SK-N-SH (cell line): ENCODE results near the gene CD300E.

Source experiments
- MXI1 ChIP-seq: IDR thresholded peaks from 2 replicates; pipeline ENCODE4 v1.6.1; 2012; ENCODE audit warnings: mild to moderate bottlenecking, low read depth, low read length, improper control_type of control experiment
- RAD21 ChIP-seq: IDR thresholded peaks from 2 replicates; pipeline ENCODE4 v1.6.1; 2012; ENCODE audit warnings: mild to moderate bottlenecking, low read length
- RFX5 ChIP-seq: IDR thresholded peaks from 2 replicates; pipeline ENCODE4 v1.6.1; 2012; ENCODE audit warnings: mild to moderate bottlenecking, improper control_type of control experiment, low read length
- SIN3A ChIP-seq: IDR thresholded peaks from 2 replicates; pipeline ENCODE4 v1.6.1; 2012; ENCODE audit warnings: low read depth, mild to moderate bottlenecking, low read length, moderate library complexity, borderline replicate concordance
- TF ChIP-seq, protein P1 (sequence below): fragments of 200-600 bp; sonication (generic); IDR thresholded peaks from 2 replicates; pipeline ENCODE4 v1.6.1; 2017; ENCODE audit warnings: antibody characterized with exemption, mild to moderate bottlenecking, moderate library complexity
- TF ChIP-seq, protein P2 (sequence below): fragments of 150-350 bp; IDR thresholded peaks from 2 replicates; pipeline ENCODE4 v1.6.1; 2017; ENCODE audit warnings: antibody characterized with exemption, low read length, low read depth, borderline replicate concordance
- TF ChIP-seq, protein P3 (sequence below): fragments of 150-350 bp; IDR thresholded peaks from 2 replicates; pipeline ENCODE4 v1.6.1; 2016; ENCODE audit warnings: mild to moderate bottlenecking, low read depth, low read length

DNA sequence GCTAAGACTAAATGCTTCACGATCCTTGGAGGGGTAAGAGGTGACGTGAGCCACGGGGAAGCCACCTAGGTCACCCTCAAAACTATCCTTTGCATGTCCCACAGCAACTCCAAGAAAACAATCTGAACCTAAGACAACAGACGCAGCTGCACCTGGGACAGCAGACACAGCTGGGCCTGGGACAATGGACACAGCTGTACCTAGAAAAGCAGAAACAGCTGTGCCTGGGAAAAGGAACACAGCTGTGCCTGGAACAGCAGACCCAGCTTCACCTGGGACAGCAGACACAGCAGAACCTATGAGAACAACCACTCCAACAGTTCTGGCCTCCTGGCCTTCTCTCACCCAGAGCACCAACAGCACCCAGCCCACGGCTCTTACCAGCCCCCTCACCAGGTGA, 19.8 kb downstream of the CD300E start:
- TF ChIP-seq, protein P1, sequence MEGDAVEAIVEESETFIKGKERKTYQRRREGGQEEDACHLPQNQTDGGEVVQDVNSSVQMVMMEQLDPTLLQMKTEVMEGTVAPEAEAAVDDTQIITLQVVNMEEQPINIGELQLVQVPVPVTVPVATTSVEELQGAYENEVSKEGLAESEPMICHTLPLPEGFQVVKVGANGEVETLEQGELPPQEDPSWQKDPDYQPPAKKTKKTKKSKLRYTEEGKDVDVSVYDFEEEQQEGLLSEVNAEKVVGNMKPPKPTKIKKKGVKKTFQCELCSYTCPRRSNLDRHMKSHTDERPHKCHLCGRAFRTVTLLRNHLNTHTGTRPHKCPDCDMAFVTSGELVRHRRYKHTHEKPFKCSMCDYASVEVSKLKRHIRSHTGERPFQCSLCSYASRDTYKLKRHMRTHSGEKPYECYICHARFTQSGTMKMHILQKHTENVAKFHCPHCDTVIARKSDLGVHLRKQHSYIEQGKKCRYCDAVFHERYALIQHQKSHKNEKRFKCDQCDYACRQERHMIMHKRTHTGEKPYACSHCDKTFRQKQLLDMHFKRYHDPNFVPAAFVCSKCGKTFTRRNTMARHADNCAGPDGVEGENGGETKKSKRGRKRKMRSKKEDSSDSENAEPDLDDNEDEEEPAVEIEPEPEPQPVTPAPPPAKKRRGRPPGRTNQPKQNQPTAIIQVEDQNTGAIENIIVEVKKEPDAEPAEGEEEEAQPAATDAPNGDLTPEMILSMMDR = no peak
- TF ChIP-seq RFX5 (no peak), MXI1 (no peak), SIN3A (no peak), RAD21 (no peak)
- TF ChIP-seq, protein P2, sequence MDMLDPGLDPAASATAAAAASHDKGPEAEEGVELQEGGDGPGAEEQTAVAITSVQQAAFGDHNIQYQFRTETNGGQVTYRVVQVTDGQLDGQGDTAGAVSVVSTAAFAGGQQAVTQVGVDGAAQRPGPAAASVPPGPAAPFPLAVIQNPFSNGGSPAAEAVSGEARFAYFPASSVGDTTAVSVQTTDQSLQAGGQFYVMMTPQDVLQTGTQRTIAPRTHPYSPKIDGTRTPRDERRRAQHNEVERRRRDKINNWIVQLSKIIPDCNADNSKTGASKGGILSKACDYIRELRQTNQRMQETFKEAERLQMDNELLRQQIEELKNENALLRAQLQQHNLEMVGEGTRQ = no peak
- TF ChIP-seq, protein P3, sequence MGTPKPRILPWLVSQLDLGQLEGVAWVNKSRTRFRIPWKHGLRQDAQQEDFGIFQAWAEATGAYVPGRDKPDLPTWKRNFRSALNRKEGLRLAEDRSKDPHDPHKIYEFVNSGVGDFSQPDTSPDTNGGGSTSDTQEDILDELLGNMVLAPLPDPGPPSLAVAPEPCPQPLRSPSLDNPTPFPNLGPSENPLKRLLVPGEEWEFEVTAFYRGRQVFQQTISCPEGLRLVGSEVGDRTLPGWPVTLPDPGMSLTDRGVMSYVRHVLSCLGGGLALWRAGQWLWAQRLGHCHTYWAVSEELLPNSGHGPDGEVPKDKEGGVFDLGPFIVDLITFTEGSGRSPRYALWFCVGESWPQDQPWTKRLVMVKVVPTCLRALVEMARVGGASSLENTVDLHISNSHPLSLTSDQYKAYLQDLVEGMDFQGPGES = no peak
